Stomach (tissue), 9 donors: ENCODE results near the gene KIDINS220. TPM values are rescaled to one million over a fixed set of nuclear protein-coding genes. Genes with fewer than 3 reads are reported as not detected.

Source experiments
- DNase-seq, 2 donors: peaks; one replicate each; pipeline versions ENCODE4 v3.0.0 to v3.0.0-alpha.2; 2013 to 2019
- H3K27ac ChIP-seq, 5 donors: fragments of 200-600 bp in 4 of 5; sonication (generic) in 4 of 5; one replicate each; pipeline ENCODE4 v1.5.1; 2013 to 2019; ENCODE audit warnings: mild to moderate bottlenecking in 1 of 5, moderate library complexity in 1 of 5
- H3K27me3 ChIP-seq, 3 donors: fragments of 200-600 bp; sonication (generic); one replicate each; pipeline ENCODE4 v1.5.1; 2017 to 2019; ENCODE audit warnings: mixed run types in 1 of 3
- H3K36me3 ChIP-seq, 4 donors: fragments of 200-600 bp; sonication (generic); 1 replicate in 3 of 4; 2 replicates in 1 of 4; pipeline ENCODE4 v1.5.1; 2016 to 2019
- H3K4me1 ChIP-seq, 4 donors: fragments of 200-600 bp; sonication (generic); one replicate each; pipeline ENCODE4 v1.5.1; 2016 to 2019
- H3K4me3 ChIP-seq, 4 donors: fragments of 200-600 bp; sonication (generic) in 3 of 4; one replicate each; pipeline ENCODE4 v1.5.1; 2016 to 2019; ENCODE audit warnings: mild to moderate bottlenecking in 1 of 4
- H3K9me3 ChIP-seq, 4 donors: fragments of 200-600 bp; sonication (generic); one replicate each; pipeline ENCODE4 v1.5.1; 2016 to 2019
- EP300 ChIP-seq: sonication (generic); formaldehyde crosslinking; IDR thresholded peaks from one replicate; pipeline ENCODE4 v1.6.1; 2017; ENCODE audit warnings: antibody characterized with exemption
- POLR2A ChIP-seq, 4 donors: fragments of 450-650 bp; IDR thresholded peaks; one replicate each; pipeline ENCODE4 v1.6.1; 2016; ENCODE audit warnings: antibody characterized with exemption in 4 of 4, control low read depth in 2 of 4, mild to moderate bottlenecking in 1 of 4, moderate library complexity in 1 of 4
- POLR2AphosphoS5 ChIP-seq, 3 donors: sonication (generic); formaldehyde crosslinking; IDR thresholded peaks; one replicate each; pipeline ENCODE4 v1.6.1; 2016; ENCODE audit warnings: antibody characterized with exemption in 3 of 3
- WGBS, 5 donors: extraction: QIAGEN DNeasy Blood & Tissue Kit in 3 of 5; methylation state at CpG; one replicate each; pipeline versions ENCODE4 v1.1.5 to v1.1.7; 2013 to 2018; 5-methylcytosine and 5-hydroxymethylcytosine counted together
- intact Hi-C: fragments of 100-400 bp; cut with DNase I; formaldehyde crosslinking; loops from one replicate; pipeline ENCODE4 v1.15.1; 2023; ENCODE audit warnings: low total_unique reads
- polyA plus RNA-seq, 3 donors: library from polyadenylated mRNA; stranded (reverse); fragments of 200-250 nt; gene quantifications; one replicate each; pipeline ENCODE4 v1.2.3, GENCODE V29; 2013
- total RNA-seq, 5 donors: library from RNA; depleted of rRNA; stranded (reverse); fragments of >200 nt; gene quantifications; one replicate each; pipeline versions ENCODE4 v1.1.0 to v1.2.3, GENCODE V29; 2014 to 2016
- TF ChIP-seq, protein P1 (sequence below), 7 experiments: fragments of 450-650 bp in 4 of 7; fragments of 200-600 bp in 3 of 7; sonication (generic) in 3 of 7; IDR thresholded peaks; one replicate each; pipeline ENCODE4 v1.5.1; 2016 to 2019; ENCODE audit warnings: antibody characterized with exemption in 7 of 7, control low read depth in 2 of 7, mild to moderate bottlenecking in 1 of 7
- donor health status: healthy with polysubstance abuse.
- donor health status: Bipolar disorder and iron deficiency.
- donor health status: healthy.

The KIDINS220 gene
- total and polyA plus RNA-seq, 8 donors = 3.8 to 160 (median 56.0) TPM

DNA sequence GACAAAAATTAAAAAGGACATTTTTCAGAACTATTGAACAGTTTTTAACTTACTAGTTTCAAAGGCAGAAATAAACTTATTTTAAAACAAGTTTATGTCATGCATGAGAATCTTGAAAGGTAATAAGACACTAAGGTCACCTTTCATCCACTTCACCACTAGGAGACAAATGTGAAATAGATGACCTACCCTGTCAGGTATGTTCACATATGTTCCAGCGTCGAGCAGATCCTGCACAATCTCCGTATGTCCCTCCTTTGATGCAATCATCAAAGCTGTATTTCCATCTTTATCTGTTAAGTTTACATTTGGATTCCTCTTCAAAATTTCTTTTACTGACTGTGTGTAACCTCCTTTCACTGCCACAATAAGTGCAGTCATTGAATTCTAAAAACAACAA lies 34.7 kb downstream of the KIDINS220 start:
- H3K4me3 ChIP-seq = no peak overlapping the region
- TF ChIP-seq POLR2A (IDR thresholded peaks at IDR 0.05) (no peak), EP300 (no peak), POLR2AphosphoS5 (IDR thresholded peaks at IDR 0.05) (no peak)
- TF ChIP-seq, protein P1, sequence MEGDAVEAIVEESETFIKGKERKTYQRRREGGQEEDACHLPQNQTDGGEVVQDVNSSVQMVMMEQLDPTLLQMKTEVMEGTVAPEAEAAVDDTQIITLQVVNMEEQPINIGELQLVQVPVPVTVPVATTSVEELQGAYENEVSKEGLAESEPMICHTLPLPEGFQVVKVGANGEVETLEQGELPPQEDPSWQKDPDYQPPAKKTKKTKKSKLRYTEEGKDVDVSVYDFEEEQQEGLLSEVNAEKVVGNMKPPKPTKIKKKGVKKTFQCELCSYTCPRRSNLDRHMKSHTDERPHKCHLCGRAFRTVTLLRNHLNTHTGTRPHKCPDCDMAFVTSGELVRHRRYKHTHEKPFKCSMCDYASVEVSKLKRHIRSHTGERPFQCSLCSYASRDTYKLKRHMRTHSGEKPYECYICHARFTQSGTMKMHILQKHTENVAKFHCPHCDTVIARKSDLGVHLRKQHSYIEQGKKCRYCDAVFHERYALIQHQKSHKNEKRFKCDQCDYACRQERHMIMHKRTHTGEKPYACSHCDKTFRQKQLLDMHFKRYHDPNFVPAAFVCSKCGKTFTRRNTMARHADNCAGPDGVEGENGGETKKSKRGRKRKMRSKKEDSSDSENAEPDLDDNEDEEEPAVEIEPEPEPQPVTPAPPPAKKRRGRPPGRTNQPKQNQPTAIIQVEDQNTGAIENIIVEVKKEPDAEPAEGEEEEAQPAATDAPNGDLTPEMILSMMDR (IDR thresholded peaks at IDR 0.05) = no peak
- no peaks in the 10 kb centered on the region for H3K9me3 ChIP-seq
- 89 to 95% (median 93%) methylated on average over 3 of the region's 3 CpGs for WGBS, 5 donors
- H3K27me3 ChIP-seq = no peaks in the 10 kb centered on the region
- no peak overlapping the region for H3K27ac ChIP-seq
- H3K4me1 ChIP-seq = peaks cover 12 to 30% (median 21%) of the 10 kb centered on the region in 4 donors
- intact Hi-C loops = no loop called here
- no peak for DNase-seq
- H3K36me3 ChIP-seq = peaks cover 21 to 96% (median 82%) of the 10 kb centered on the region in 4 donors

DNA sequence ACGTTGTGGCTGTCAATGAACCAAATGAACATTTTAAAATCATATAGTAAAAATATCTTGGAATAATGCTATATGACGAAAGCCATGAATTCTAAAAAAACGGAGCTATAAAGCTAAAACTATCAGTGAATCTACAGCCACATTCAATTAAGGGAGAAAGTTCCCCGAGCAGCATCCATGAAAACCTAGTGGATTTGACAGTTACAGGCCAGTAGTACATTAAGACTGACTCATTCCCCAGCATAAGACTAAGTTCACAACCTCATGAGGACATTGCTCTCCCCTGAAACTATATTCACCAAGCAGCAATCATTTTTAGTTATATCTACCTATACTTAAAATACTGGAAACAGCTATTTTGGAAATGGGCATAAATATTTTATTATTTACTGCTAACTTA lies 36.6 kb downstream of the KIDINS220 start:
- Histone ChIP-seq H3K27me3 (no peaks in the 10 kb centered on the region), H3K4me3 (no peak overlapping the region), H3K9me3 (no peaks in the 10 kb centered on the region), H3K36me3 (peaks cover 38 to 98% (median 83%) of the 10 kb centered on the region in 4 donors), H3K4me1 (peaks cover 9 to 23% (median 17%) of the 10 kb centered on the region in 4 donors), H3K27ac (no peak overlapping the region)
- no peak for TF ChIP-seq EP300
- TF ChIP-seq, protein P1 (IDR thresholded peaks at IDR 0.05) = no peak
- no peak for TF ChIP-seq POLR2AphosphoS5 (IDR thresholded peaks at IDR 0.05)
- no peak for TF ChIP-seq POLR2A (IDR thresholded peaks at IDR 0.05)
- 94 to 97% (median 95%) methylated on average over 4 of the region's 4 CpGs for WGBS, 5 donors
- intact Hi-C loops = no loop called here
- no peak for DNase-seq

DNA sequence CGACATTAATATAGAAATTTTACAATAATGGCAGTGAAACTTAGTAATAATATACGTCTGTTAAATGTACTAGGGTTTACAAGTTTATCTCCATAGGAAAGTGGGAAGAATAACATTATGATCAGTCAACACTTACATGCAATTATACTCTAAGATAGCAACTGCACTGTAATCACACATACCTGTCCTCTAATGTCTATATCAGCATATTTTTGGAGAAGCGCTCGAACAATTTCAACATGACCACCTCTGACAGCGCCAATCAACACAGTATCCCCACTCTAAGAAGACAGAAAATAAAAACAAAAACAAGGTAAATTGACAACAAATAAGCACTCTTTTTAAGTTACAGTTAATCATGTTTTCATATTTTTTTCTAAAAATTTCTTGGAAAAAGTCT lies 37.2 kb downstream of the KIDINS220 start:
- WGBS, 5 donors = 86 to 100% (median 97%) methylated on average over 5 of the region's 5 CpGs
- Histone ChIP-seq H3K27ac (no peak overlapping the region), H3K36me3 (peaks cover 38 to 98% (median 83%) of the 10 kb centered on the region in 4 donors), H3K4me3 (no peak overlapping the region), H3K27me3 (no peaks in the 10 kb centered on the region), H3K4me1 (peaks cover 9 to 17% (median 14%) of the 10 kb centered on the region in 4 donors), H3K9me3 (no peaks in the 10 kb centered on the region)
- no peak for DNase-seq
- TF ChIP-seq POLR2A (IDR thresholded peaks at IDR 0.05) = no peak
- TF ChIP-seq, protein P1 (IDR thresholded peaks at IDR 0.05) = no peak
- TF ChIP-seq POLR2AphosphoS5 (IDR thresholded peaks at IDR 0.05) = no peak
- TF ChIP-seq EP300 = no peak
- intact Hi-C loops = no loop called here

DNA sequence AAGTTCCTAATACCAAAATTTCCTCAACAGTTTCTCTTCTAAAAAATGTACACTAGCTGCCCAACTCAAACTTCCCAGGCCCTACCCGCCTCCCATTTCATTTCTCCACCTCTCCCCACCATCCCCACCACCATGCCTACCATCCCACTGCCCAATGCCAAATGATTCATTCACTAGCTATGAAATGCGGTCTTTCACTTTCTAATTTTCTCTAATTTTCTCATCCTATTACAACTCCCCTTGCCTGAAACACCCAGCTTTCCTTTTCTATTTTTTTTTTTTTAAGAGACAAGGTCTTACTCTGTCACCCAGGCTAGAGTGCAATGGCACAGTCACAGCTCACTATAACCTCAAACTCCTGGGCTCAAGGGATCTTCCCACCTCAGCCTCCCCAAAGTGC lies 38.4 kb downstream of the KIDINS220 start:
- Histone ChIP-seq H3K4me3 (no peak overlapping the region), H3K4me1 (peaks cover 0 to 5% (median 3%) of the 10 kb centered on the region in 4 donors), H3K9me3 (no peaks in the 10 kb centered on the region), H3K36me3 (peaks cover 44 to 98% (median 89%) of the 10 kb centered on the region in 4 donors), H3K27ac (no peak overlapping the region), H3K27me3 (no peaks in the 10 kb centered on the region)
- TF ChIP-seq POLR2A (IDR thresholded peaks at IDR 0.05) (no peak), EP300 (no peak), POLR2AphosphoS5 (IDR thresholded peaks at IDR 0.05) (no peak)
- TF ChIP-seq, protein P1 (IDR thresholded peaks at IDR 0.05) = no peak
- 97 to 100% (median 98%) methylated on average over 2 of the region's 2 CpGs for WGBS, 5 donors
- intact Hi-C loops = no loop called here
- DNase-seq = no peak
